Stomach (tissue), 9 donors: ENCODE data around the gene CREBL2. TPM values are rescaled to one million over a fixed set of nuclear protein-coding genes. Genes with fewer than 3 reads are reported as not detected.
"Not testable (repeated sequence)": the region's sequence is repeated elsewhere in the genome, so short reads cannot be mapped to it uniquely, and the experiment has no call there.

ENCODE experiments used
- DNase-seq, 2 donors: peaks; one replicate each; pipeline versions ENCODE4 v3.0.0 to v3.0.0-alpha.2; 2013 to 2019
- H3K27ac ChIP-seq, 5 donors: fragments of 200-600 bp in 4 of 5; sonication (generic) in 4 of 5; one replicate each; pipeline ENCODE4 v1.5.1; 2013 to 2019; ENCODE audit warnings: mild to moderate bottlenecking in 1 of 5, moderate library complexity in 1 of 5
- H3K27me3 ChIP-seq, 3 donors: fragments of 200-600 bp; sonication (generic); one replicate each; pipeline ENCODE4 v1.5.1; 2017 to 2019; ENCODE audit warnings: mixed run types in 1 of 3
- H3K36me3 ChIP-seq, 4 donors: fragments of 200-600 bp; sonication (generic); 1 replicate in 3 of 4; 2 replicates in 1 of 4; pipeline ENCODE4 v1.5.1; 2016 to 2019
- H3K4me1 ChIP-seq, 4 donors: fragments of 200-600 bp; sonication (generic); one replicate each; pipeline ENCODE4 v1.5.1; 2016 to 2019
- H3K4me3 ChIP-seq, 4 donors: fragments of 200-600 bp; sonication (generic) in 3 of 4; one replicate each; pipeline ENCODE4 v1.5.1; 2016 to 2019; ENCODE audit warnings: mild to moderate bottlenecking in 1 of 4
- H3K9me3 ChIP-seq, 4 donors: fragments of 200-600 bp; sonication (generic); one replicate each; pipeline ENCODE4 v1.5.1; 2016 to 2019
- EP300 ChIP-seq: sonication (generic); formaldehyde crosslinking; IDR thresholded peaks from one replicate; pipeline ENCODE4 v1.6.1; 2017; ENCODE audit warnings: antibody characterized with exemption
- POLR2A ChIP-seq, 4 donors: fragments of 450-650 bp; IDR thresholded peaks; one replicate each; pipeline ENCODE4 v1.6.1; 2016; ENCODE audit warnings: antibody characterized with exemption in 4 of 4, control low read depth in 2 of 4, mild to moderate bottlenecking in 1 of 4, moderate library complexity in 1 of 4
- POLR2AphosphoS5 ChIP-seq, 3 donors: sonication (generic); formaldehyde crosslinking; IDR thresholded peaks; one replicate each; pipeline ENCODE4 v1.6.1; 2016; ENCODE audit warnings: antibody characterized with exemption in 3 of 3
- WGBS, 5 donors: extraction: QIAGEN DNeasy Blood & Tissue Kit in 3 of 5; methylation state at CpG; one replicate each; pipeline versions ENCODE4 v1.1.5 to v1.1.7; 2013 to 2018; 5-methylcytosine and 5-hydroxymethylcytosine counted together
- intact Hi-C: fragments of 100-400 bp; cut with DNase I; formaldehyde crosslinking; loops from one replicate; pipeline ENCODE4 v1.15.1; 2023; ENCODE audit warnings: low total_unique reads
- polyA plus RNA-seq, 3 donors: library from polyadenylated mRNA; stranded (reverse); fragments of 200-250 nt; gene quantifications; one replicate each; pipeline ENCODE4 v1.2.3, GENCODE V29; 2013
- total RNA-seq, 5 donors: library from RNA; depleted of rRNA; stranded (reverse); fragments of >200 nt; gene quantifications; one replicate each; pipeline versions ENCODE4 v1.1.0 to v1.2.3, GENCODE V29; 2014 to 2016
- TF ChIP-seq, protein P1 (sequence below), 7 experiments: fragments of 450-650 bp in 4 of 7; fragments of 200-600 bp in 3 of 7; sonication (generic) in 3 of 7; IDR thresholded peaks; one replicate each; pipeline ENCODE4 v1.5.1; 2016 to 2019; ENCODE audit warnings: antibody characterized with exemption in 7 of 7, control low read depth in 2 of 7, mild to moderate bottlenecking in 1 of 7
- donor health status: healthy with polysubstance abuse.
- donor health status: Bipolar disorder and iron deficiency.
- donor health status: healthy.

CREBL2 gene
- total and polyA plus RNA-seq, 8 donors = 8.2 to 42.0 (median 31.8) TPM

DNA sequence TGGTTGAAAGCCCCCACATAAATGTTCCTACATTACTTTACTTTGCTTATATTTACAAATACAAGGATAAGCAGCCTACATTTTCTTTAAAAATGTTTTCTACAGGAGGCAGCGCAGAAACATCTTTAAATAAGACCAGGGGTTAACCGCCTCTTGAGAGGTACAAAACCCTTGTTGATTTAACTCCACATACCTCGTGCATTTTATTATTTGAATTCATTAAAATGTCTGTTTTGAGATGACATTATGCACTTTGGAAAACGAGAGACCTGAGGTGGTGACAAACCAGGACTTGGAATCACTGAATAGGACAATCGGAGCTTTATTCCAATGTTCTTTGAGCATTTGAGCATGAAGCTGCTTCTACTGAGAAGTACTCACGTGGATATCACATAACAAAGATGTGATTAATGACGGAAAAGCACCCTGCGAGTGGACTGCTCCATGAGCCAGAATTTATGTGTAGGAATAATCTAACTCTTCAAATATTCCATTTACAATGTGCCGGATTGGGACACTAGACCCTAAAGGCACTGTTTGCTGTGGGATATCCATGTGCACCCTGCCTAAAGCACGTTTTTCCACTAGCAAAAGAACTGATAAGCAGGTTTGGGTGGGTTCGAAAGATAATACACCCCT, 48.3 kb upstream of the CREBL2 start:
- peak in 1 of 2 donors; percentile 78 for DNase-seq
- H3K36me3 ChIP-seq = no peaks in the 10 kb centered on the region
- no peaks in the 10 kb centered on the region for H3K9me3 ChIP-seq
- H3K4me3 ChIP-seq = peak overlapping the region; percentile 57 to 94 (median 76)
- H3K27me3 ChIP-seq = no peaks in the 10 kb centered on the region
- intact Hi-C loops = loop anchor here (10.0 kb wide), 1 partner anchor 169 kb away; no protein-coding TSS in a partner anchor
- H3K4me1 ChIP-seq = peaks cover 15 to 37% (median 29%) of the 10 kb centered on the region in 4 donors
- WGBS, 5 donors = 23 to 42% (median 27%) methylated on average over 11 of the region's 11 CpGs
- peak overlapping the region; percentile 70 to 100 (median 100) for H3K27ac ChIP-seq
- TF ChIP-seq POLR2AphosphoS5 (IDR thresholded peaks at IDR 0.05) (peak in 2 of 3 donors; percentile 9 to 58), POLR2A (IDR thresholded peaks at IDR 0.05) (no peak)

DNA sequence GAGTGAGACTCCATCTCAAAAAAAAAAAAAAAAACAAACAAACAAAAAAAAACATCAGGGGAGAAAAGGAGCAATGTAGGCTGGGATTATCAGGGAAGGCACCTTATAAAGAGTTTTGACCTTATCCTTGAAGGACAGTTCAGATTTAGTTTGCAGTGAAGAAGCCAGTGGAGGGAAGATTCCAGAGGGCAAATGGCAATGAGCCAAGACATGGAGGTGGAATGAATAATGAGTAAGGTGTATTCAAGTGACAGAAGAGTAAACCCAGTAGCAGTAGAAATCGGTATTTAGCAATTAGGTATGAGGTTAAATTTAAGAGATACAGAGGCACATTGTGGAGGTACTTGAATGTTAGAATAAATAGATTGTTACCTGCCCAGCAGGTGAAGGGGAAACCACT, 46.8 kb upstream of the CREBL2 start:
- H3K9me3 ChIP-seq = no peaks in the 10 kb centered on the region
- no peak for TF ChIP-seq POLR2A (IDR thresholded peaks at IDR 0.05)
- TF ChIP-seq, protein P1, sequence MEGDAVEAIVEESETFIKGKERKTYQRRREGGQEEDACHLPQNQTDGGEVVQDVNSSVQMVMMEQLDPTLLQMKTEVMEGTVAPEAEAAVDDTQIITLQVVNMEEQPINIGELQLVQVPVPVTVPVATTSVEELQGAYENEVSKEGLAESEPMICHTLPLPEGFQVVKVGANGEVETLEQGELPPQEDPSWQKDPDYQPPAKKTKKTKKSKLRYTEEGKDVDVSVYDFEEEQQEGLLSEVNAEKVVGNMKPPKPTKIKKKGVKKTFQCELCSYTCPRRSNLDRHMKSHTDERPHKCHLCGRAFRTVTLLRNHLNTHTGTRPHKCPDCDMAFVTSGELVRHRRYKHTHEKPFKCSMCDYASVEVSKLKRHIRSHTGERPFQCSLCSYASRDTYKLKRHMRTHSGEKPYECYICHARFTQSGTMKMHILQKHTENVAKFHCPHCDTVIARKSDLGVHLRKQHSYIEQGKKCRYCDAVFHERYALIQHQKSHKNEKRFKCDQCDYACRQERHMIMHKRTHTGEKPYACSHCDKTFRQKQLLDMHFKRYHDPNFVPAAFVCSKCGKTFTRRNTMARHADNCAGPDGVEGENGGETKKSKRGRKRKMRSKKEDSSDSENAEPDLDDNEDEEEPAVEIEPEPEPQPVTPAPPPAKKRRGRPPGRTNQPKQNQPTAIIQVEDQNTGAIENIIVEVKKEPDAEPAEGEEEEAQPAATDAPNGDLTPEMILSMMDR (IDR thresholded peaks at IDR 0.05) = no peak
- no peak for TF ChIP-seq POLR2AphosphoS5 (IDR thresholded peaks at IDR 0.05)
- TF ChIP-seq EP300 = no peak
- DNase-seq = no peak
- intact Hi-C loops = loop anchor here (10.0 kb wide), 1 partner anchor 170 kb away; no protein-coding TSS in a partner anchor
- peaks cover 15 to 25% (median 18%) of the 10 kb centered on the region in 4 donors for H3K4me1 ChIP-seq
- no peaks in the 10 kb centered on the region for H3K36me3 ChIP-seq
- no peak overlapping the region for H3K4me3 ChIP-seq
- no peak overlapping the region for H3K27ac ChIP-seq
- no peaks in the 10 kb centered on the region for H3K27me3 ChIP-seq
- 54 to 84% (median 66%) methylated on average over 1 of the region's 1 CpG for whole genome bisulfite sequencing, 5 donors

DNA sequence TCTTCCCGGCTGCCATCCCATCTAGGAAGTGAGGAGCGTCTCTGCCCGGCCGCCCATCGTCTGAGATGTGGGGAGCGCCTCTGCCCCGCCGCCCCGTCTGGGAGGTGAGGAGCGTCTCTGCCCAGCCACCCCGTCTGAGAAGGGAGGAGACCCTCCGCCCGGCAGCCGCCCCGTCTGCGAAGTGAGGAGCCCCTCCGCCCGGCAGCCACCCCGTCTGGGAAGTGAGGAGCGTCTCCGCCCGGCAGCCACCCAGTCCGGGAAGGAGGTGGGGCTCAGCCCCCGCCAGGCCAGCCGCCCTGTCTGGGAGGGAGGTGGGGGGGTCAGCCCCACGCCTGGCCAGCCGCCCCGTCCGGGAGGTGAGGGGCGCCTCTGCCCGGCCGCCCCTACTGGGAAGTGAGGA, 45.7 kb upstream of the CREBL2 start:
- H3K27ac ChIP-seq, H3K4me3 ChIP-seq, H3K36me3 ChIP-seq, H3K27me3 ChIP-seq, H3K9me3 ChIP-seq, DNase-seq: not testable (repeated sequence)
- WGBS, 5 donors = 92 to 100% (median 98%) methylated on average over 3 to 21 of the region's 32 CpGs
- intact Hi-C loops = loop anchor here (10.0 kb wide), 1 partner anchor 171 kb away; no protein-coding TSS in a partner anchor
- peaks cover 9 to 15% (median 11%) of the 10 kb centered on the region in 4 donors for H3K4me1 ChIP-seq

DNA sequence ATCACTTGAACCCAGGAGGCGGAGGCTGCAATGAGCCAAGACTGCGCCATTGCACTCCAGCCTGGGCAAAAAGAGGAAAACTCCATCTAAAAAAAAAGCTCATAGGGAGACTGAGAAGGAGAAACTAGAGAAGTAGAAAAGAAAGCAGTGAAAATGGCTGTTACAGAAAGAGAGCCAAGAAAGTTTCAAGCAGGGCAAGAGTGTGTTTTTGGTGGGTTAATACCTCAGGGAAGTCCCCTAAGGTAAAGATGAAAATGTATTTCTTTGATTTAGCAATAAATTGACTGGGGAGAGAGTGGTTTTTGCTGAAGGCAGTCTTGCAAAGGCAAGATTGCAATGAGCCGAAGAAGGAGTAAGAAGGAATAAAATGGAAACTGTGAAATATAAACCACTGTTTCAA, 39.0 kb upstream of the CREBL2 start:
- H3K9me3 ChIP-seq = no peaks in the 10 kb centered on the region
- intact Hi-C loops = no loop called here
- no peak overlapping the region for H3K4me3 ChIP-seq
- TF ChIP-seq POLR2A (IDR thresholded peaks at IDR 0.05) (no peak), EP300 (no peak), POLR2AphosphoS5 (IDR thresholded peaks at IDR 0.05) (no peak)
- TF ChIP-seq, protein P1 (IDR thresholded peaks at IDR 0.05) = no peak
- 90 to 93% (median 92%) methylated on average over 3 of the region's 3 CpGs for WGBS, 5 donors
- no peaks in the 10 kb centered on the region for H3K27me3 ChIP-seq
- H3K36me3 ChIP-seq = no peaks in the 10 kb centered on the region
- H3K27ac ChIP-seq = peak overlapping the region in 1 of 5 donors; percentile 15
- H3K4me1 ChIP-seq = no peaks in the 10 kb centered on the region
- DNase-seq = no peak

DNA sequence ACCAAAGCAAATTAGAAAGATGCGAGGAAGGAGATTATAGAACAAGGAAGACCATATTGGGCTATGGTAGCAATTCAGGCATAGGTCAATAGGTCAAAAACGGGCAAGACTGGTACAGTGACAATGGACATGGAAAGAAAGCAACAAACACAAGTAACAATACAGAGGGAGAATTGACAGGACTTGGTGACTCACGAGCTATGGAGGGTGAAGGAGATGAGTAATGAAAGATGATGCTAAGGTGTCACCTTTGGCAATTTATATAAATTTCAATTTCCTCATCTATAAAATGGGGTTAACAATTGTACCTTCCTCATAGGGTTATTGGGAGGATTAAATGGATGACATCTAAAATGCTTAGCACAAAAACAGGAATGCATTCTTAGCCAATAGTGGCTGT, 33.9 kb upstream of the CREBL2 start:
- TF ChIP-seq EP300 (no peak), POLR2A (IDR thresholded peaks at IDR 0.05) (no peak), POLR2AphosphoS5 (IDR thresholded peaks at IDR 0.05) (no peak)
- TF ChIP-seq, protein P1 (IDR thresholded peaks at IDR 0.05) = no peak
- H3K27me3 ChIP-seq = no peaks in the 10 kb centered on the region
- no peaks in the 10 kb centered on the region for H3K9me3 ChIP-seq
- intact Hi-C loops = no loop called here
- H3K27ac ChIP-seq = no peak overlapping the region
- no peak overlapping the region for H3K4me3 ChIP-seq
- no peaks in the 10 kb centered on the region for H3K4me1 ChIP-seq
- no peaks in the 10 kb centered on the region for H3K36me3 ChIP-seq
- no peak for DNase-seq
- WGBS, 5 donors = 80 to 89% (median 85%) methylated on average over 3 of the region's 3 CpGs

DNA sequence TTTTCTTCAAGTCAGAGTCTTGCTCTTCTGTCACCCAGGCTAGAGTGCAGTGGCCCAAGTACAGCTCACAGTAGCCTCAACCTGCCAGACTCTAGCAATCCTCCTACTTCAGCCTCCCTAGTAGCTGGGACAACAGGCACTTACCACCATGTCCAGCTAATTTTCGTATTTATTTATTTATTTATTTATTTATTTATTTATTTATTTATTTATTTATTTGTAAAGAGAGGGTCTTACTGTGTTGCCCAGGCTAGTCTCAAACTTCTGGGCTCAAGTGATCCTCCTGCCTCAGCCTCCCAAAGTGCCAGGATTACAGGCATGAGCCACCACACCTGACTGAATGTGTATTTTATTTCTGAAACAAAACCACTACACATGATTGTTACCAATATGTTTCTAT, 31.0 kb upstream of the CREBL2 start:
- H3K36me3 ChIP-seq, H3K4me3 ChIP-seq, H3K27me3 ChIP-seq, H3K4me1 ChIP-seq, DNase-seq, intact Hi-C loops, H3K9me3 ChIP-seq, H3K27ac ChIP-seq: not testable (repeated sequence)
- 86 to 96% (median 88%) methylated on average over 1 of the region's 1 CpG for WGBS, 5 donors
